ENCODE measurements around the gene FHAD1. TPM values are rescaled to one million over a fixed set of nuclear protein-coding genes. Genes with fewer than 3 reads are reported as not detected.
A peak's percentile ranks its signal among the peaks of the same experiment; 100 is the strongest.

Gene FHAD1
- total and polyA plus RNA-seq, 9 of the 15 experiments (the other 6 are each of a cell fraction or from before 2014, with no cell fraction given), result 0.32 to 2.1 (median 1.5) TPM; not detected in 1

DNA sequence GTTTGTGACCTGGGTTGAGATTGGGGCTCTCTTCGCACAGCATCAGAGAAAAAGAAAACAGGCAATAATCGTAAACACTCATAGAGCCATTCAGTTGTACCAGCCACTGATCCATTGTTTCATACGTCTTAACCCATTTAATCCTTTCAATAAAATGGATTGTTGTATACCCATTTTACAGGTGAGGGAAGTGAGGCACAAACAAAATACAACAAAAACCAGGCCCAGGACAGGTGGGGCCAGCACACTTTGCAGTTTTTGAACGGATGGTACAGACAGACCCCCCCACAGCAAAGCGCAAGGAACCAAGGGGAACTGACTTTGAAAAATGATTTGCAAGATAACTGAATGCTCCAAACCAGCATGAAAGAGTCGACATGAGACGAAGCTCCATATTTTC, 4.3 kb upstream of the FHAD1 start:
- Histone ChIP-seq H3K27ac (ENCODE audit: extremely low read depth, low read depth, low read length) (no peak overlapping the region), H2AFZ (ENCODE audit: low read depth, low read length) (no peak overlapping the region), H3K9ac (ENCODE audit: insufficient read depth in 1 of 2, low read depth in 2 of 2, low read length in 2 of 2) (no peak overlapping the region), H3K4me1 (replicated peaks in 1 of 2; ENCODE audit: control insufficient read depth in 2 of 2, insufficient read depth in 2 of 2, low read length in 2 of 2) (peaks cover 0 to 8% of the 10 kb centered on the region in 2 experiments; a peak in 3 of 5 replicates), H3K4me3 (no peak overlapping the region), H3K4me2 (ENCODE audit: insufficient read depth, low read length) (no peak overlapping the region), H3K79me2 (ENCODE audit: control insufficient read depth, insufficient read depth, low read length) (no peaks in the 10 kb centered on the region), H3K27me3 (ENCODE audit: control insufficient read depth in 2 of 2, insufficient read depth in 2 of 2, low read length in 2 of 2) (peaks cover 25 to 42% of the 10 kb centered on the region in 2 experiments; a peak in 3 of 5 replicates), H3K9me1 (ENCODE audit: control insufficient read depth, insufficient read depth, low read length) (no peaks in the 10 kb centered on the region), H4K20me1 (replicated peaks; ENCODE audit: control insufficient read depth, insufficient read depth, low read length) (no peaks in the 10 kb centered on the region), H3K36me3 (ENCODE audit: control insufficient read depth, insufficient read depth, low read length) (no peaks in the 10 kb centered on the region), H3K9me3 (replicated peaks; ENCODE audit: control insufficient read depth, insufficient read depth, low read depth, low read length) (no peaks in the 10 kb centered on the region)
- FAIRE-seq, result no peak
- POLR2A ChIA-PET, result interaction anchor here (0.7 to 2.1 kb wide), 4 partner anchors 9 to 71 kb away, joined by 3 to 8 read pairs (median 6); no protein-coding TSS in a partner anchor
- BruUV-seq (replicated peaks), result no TSS peak
- ATAC-seq, result no peak
- WGBS (ENCODE audit: insufficient coverage, low coverage, missing lambda C conversion rate), result 6% methylated on average over 7 of the region's 7 CpGs
- in situ Hi-C loops (cut with MboI), result no loop called here
- no peak for DNase-seq (ENCODE audit: extremely low read depth in 1 of 4, low spot score in 3 of 4)
- CTCF ChIA-PET (ENCODE audit: low intra/inter-chr PET ratio), result no interaction called here
- TF ChIP-seq RBM25 (IDR thresholded peaks at IDR 0.05; ENCODE audit: low read depth, low read length, severe bottlenecking) (peak; percentile 86), ADNP (tag; IDR thresholded peaks at IDR 0.05) (peak; percentile 60; the same call in 1 of the 2 replicates), NCOA1 (IDR thresholded peaks at IDR 0.05; ENCODE audit: low read depth) (no peak), RCOR1 (IDR thresholded peaks at IDR 0.05; ENCODE audit: borderline replicate concordance in 1 of 2, low read depth in 2 of 2, low read length in 2 of 2) (0 out of 4 replicates have a peak, but pooled peaks of 1 of the 2 experiments have one; percentile 7), CHD4 (IDR thresholded peaks at IDR 0.05; ENCODE audit: insufficient read depth, insufficient replicate concordance, low read depth, low read length, poor library complexity, severe bottlenecking) (peak; percentile 91), PCBP1 (IDR thresholded peaks at IDR 0.05; ENCODE audit: low read depth, low read length, poor library complexity, severe bottlenecking) (no peak), FOXA3 (CRISPR knock-in tag; conservative IDR thresholded peaks at IDR 0.05 in 1 of 2, IDR thresholded peaks at IDR 0.05 in 1 of 2) (no peak), KDM1A (IDR thresholded peaks at IDR 0.05) (peak; percentile 23 to 49; a peak in 2 of 4 replicates), BCOR (IDR thresholded peaks at IDR 0.05) (peak; percentile 73)
- TF ChIP-seq, protein P1, sequence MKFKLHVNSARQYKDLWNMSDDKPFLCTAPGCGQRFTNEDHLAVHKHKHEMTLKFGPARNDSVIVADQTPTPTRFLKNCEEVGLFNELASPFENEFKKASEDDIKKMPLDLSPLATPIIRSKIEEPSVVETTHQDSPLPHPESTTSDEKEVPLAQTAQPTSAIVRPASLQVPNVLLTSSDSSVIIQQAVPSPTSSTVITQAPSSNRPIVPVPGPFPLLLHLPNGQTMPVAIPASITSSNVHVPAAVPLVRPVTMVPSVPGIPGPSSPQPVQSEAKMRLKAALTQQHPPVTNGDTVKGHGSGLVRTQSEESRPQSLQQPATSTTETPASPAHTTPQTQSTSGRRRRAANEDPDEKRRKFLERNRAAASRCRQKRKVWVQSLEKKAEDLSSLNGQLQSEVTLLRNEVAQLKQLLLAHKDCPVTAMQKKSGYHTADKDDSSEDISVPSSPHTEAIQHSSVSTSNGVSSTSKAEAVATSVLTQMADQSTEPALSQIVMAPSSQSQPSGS (CRISPR knock-in tag; IDR thresholded peaks at IDR 0.05), result no peak
- TF ChIP-seq, protein P2, sequence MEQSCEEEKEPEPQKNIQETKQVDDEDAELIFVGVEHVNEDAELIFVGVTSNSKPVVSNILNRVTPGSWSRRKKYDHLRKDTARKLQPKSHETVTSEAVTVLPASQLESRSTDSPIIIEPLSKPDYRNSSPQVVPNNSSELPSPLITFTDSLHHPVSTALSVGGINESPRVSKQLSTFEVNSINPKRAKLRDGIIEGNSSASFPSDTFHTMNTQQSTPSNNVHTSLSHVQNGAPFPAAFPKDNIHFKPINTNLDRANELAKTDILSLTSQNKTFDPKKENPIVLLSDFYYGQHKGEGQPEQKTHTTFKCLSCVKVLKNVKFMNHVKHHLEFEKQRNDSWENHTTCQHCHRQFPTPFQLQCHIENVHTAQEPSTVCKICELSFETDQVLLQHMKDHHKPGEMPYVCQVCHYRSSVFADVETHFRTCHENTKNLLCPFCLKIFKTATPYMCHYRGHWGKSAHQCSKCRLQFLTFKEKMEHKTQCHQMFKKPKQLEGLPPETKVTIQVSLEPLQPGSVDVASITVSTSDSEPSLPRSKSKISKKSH (CRISPR knock-in tag; IDR thresholded peaks at IDR 0.05), result no peak
- intact Hi-C loops (cut with micrococcal nuclease), result no loop called here

Measured in K562 (cell line).